ENCODE measurements around the gene AHDC1.

The AHDC1 gene

DNA sequence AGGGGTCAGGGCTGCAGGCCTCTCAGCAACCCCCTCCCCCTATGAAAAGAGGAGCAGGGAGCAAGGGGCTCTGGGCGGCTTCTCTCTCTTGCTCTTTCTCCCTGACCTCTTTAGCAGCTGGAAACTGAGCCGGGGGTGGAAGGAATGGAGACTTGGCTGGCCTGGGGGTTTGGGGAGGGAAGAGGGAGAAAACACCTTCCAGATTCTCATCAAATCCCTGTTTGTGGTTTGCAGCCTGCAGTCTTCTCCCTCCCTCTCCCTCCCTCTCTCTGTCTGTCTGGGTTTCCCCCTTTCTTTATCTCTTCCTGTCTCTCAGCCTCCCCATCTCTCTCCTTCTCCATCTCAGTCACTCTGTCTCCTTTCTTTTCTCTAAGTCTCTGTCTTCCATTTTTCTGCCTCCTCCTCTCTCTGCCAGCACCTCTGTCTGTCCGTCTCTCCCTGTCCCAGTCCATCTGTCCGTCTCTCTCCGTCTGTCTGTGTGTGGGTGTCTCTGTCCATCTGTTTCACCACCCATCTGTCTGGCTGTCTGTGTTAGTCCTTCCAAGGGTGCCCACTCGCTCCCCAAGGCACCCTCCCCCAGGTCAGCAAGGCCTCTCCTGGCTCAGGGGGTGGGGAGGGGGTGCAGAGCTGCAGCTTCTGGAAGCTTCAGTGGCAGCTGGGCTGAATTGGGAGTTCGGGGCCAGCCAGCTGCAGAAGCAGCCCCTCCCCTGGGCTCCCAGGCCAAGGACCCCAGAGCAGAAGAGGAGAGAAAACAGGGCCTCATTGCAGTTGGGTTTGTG, 6.2 kb downstream of the AHDC1 start (continued):
- 0 out of 2 replicates have a peak, but pooled peaks have one; percentile 20 for TF ChIP-seq ZBTB10 (tag by site-specific recombination; IDR thresholded peaks at IDR 0.05)
- no peak for TF ChIP-seq ZNF391 (tag by site-specific recombination; IDR thresholded peaks at IDR 0.05; ENCODE audit: borderline replicate concordance, low read depth)
- TF ChIP-seq ZNF433 (tag by site-specific recombination; IDR thresholded peaks at IDR 0.05; ENCODE audit: low read depth): no peak
- no peak for TF ChIP-seq KLF8 (tag by site-specific recombination; IDR thresholded peaks at IDR 0.05)
- TF ChIP-seq, protein P1, sequence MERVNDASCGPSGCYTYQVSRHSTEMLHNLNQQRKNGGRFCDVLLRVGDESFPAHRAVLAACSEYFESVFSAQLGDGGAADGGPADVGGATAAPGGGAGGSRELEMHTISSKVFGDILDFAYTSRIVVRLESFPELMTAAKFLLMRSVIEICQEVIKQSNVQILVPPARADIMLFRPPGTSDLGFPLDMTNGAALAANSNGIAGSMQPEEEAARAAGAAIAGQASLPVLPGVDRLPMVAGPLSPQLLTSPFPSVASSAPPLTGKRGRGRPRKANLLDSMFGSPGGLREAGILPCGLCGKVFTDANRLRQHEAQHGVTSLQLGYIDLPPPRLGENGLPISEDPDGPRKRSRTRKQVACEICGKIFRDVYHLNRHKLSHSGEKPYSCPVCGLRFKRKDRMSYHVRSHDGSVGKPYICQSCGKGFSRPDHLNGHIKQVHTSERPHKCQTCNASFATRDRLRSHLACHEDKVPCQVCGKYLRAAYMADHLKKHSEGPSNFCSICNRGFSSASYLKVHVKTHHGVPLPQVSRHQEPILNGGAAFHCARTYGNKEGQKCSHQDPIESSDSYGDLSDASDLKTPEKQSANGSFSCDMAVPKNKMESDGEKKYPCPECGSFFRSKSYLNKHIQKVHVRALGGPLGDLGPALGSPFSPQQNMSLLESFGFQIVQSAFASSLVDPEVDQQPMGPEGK (tag by site-specific recombination; IDR thresholded peaks at IDR 0.05): peak; percentile 28; the same call in 1 of the 2 replicates
- no peak for TF ChIP-seq PRDM10 (tag by site-specific recombination; IDR thresholded peaks at IDR 0.05)
- no peak for TF ChIP-seq ZNF776 (tag by site-specific recombination; IDR thresholded peaks at IDR 0.05; ENCODE audit: borderline replicate concordance)
- TF ChIP-seq ZNF692 (tag by site-specific recombination; IDR thresholded peaks at IDR 0.05): no peak
- TF ChIP-seq ZBTB7A (tag by site-specific recombination; IDR thresholded peaks at IDR 0.05; ENCODE audit: low read depth): no peak
- no peak for TF ChIP-seq ZXDB (tag by site-specific recombination; IDR thresholded peaks at IDR 0.05)
- TF ChIP-seq, protein P2, sequence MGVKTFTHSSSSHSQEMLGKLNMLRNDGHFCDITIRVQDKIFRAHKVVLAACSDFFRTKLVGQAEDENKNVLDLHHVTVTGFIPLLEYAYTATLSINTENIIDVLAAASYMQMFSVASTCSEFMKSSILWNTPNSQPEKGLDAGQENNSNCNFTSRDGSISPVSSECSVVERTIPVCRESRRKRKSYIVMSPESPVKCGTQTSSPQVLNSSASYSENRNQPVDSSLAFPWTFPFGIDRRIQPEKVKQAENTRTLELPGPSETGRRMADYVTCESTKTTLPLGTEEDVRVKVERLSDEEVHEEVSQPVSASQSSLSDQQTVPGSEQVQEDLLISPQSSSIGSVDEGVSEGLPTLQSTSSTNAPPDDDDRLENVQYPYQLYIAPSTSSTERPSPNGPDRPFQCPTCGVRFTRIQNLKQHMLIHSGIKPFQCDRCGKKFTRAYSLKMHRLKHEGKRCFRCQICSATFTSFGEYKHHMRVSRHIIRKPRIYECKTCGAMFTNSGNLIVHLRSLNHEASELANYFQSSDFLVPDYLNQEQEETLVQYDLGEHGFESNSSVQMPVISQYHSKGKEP (tag by site-specific recombination; IDR thresholded peaks at IDR 0.05): no peak
- TF ChIP-seq GLIS2 (tag by site-specific recombination; IDR thresholded peaks at IDR 0.05): no peak
- TF ChIP-seq ZNF2 (tag by site-specific recombination; IDR thresholded peaks at IDR 0.05): no peak
- TF ChIP-seq ZNF366 (tag by site-specific recombination; conservative IDR thresholded peaks at IDR 0.05): peak; percentile 65
- 0 out of 2 replicates have a peak, but pooled peaks have one; percentile 18 for TF ChIP-seq WT1 (tag by site-specific recombination; IDR thresholded peaks at IDR 0.05)
